H1 (cell line): ENCODE measurements around the gene ASCL1.

ENCODE experiments used
- CTCF ChIP-seq, 3 experiments: IDR thresholded peaks; 1 replicate in 2 of 3; 2 replicates in 1 of 3; pipeline versions ENCODE4 v1.5.1 to v1.6.1; 2011; ENCODE audit warnings: low read length in 3 of 3, mild to moderate bottlenecking in 3 of 3, inconsistent platforms in 2 of 3, low read depth in 1 of 3, moderate library complexity in 1 of 3; ENCODE audit not compliant: insufficient read depth in 1 of 3; ENCODE audit errors: control extremely low read depth in 1 of 3
- POLR2A ChIP-seq, 2 experiments: IDR thresholded peaks; 1 replicate in 1 of 2; 2 replicates in 1 of 2; pipeline ENCODE4 v1.6.1; 2011; ENCODE audit warnings: low read depth in 2 of 2, low read length in 2 of 2, mild to moderate bottlenecking in 2 of 2; ENCODE audit errors: control extremely low read depth in 1 of 2
- SIRT6 ChIP-seq: IDR thresholded peaks from one replicate; pipeline ENCODE4 v1.7.1; 2012; ENCODE audit warnings: low read length, inconsistent platforms

GRCh38 chr12:102958830-102959176 lies 1.3 kb downstream of the ASCL1 start:
- TF ChIP-seq CTCF (IDR thresholded peaks at IDR 0.05; ENCODE audit: control extremely low read depth in 1 of 3, insufficient read depth in 1 of 3, low read depth in 1 of 3, low read length in 3 of 3) (no peak), POLR2A (IDR thresholded peaks at IDR 0.05; ENCODE audit: control extremely low read depth in 1 of 2, low read depth in 2 of 2, low read length in 2 of 2) (no peak), SIRT6 (no peak)
